ENCODE measurements around the gene HAX1. TPM values are rescaled to one million over a fixed set of nuclear protein-coding genes. Genes with fewer than 3 reads are reported as not detected.

The HAX1 gene
- total RNA-seq, 4 donors from 2014 or later = 66.0 to 88.3 (median 78.4) TPM

- Histone ChIP-seq H3K36me3 (peaks cover 95% of the 10 kb centered on the region), H3K4me3 (no peak overlapping the region), H3K4me1 (no peaks in the 10 kb centered on the region), H3K27ac (no peak overlapping the region), H3K27me3 (no peaks in the 10 kb centered on the region), H3K9me3 (no peaks in the 10 kb centered on the region)
- WGBS = 74% methylated on average over 3 of the region's 3 CpGs
- DNase-seq (ENCODE audit: low spot score in 2 of 2) = no peak
- TF ChIP-seq EP300 (IDR thresholded peaks at IDR 0.05) (no peak), POLR2AphosphoS5 (IDR thresholded peaks at IDR 0.05) (no peak), POLR2A (IDR thresholded peaks at IDR 0.05) (no peak)
- TF ChIP-seq, protein P1, sequence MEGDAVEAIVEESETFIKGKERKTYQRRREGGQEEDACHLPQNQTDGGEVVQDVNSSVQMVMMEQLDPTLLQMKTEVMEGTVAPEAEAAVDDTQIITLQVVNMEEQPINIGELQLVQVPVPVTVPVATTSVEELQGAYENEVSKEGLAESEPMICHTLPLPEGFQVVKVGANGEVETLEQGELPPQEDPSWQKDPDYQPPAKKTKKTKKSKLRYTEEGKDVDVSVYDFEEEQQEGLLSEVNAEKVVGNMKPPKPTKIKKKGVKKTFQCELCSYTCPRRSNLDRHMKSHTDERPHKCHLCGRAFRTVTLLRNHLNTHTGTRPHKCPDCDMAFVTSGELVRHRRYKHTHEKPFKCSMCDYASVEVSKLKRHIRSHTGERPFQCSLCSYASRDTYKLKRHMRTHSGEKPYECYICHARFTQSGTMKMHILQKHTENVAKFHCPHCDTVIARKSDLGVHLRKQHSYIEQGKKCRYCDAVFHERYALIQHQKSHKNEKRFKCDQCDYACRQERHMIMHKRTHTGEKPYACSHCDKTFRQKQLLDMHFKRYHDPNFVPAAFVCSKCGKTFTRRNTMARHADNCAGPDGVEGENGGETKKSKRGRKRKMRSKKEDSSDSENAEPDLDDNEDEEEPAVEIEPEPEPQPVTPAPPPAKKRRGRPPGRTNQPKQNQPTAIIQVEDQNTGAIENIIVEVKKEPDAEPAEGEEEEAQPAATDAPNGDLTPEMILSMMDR (IDR thresholded peaks at IDR 0.05) = no peak
Measured at GRCh38 chr1:154241703-154242351, 30.6 kb upstream of the HAX1 start.

- Histone ChIP-seq H3K4me1 (no peaks in the 10 kb centered on the region), H3K27me3 (no peaks in the 10 kb centered on the region), H3K9me3 (no peaks in the 10 kb centered on the region), H3K27ac (no peak overlapping the region), H3K4me3 (no peak overlapping the region), H3K36me3 (peaks cover 100% of the 10 kb centered on the region)
- no peak for DNase-seq (ENCODE audit: low spot score in 2 of 2)
- 91% methylated on average over 7 of the region's 7 CpGs for WGBS
- TF ChIP-seq, protein P1 (IDR thresholded peaks at IDR 0.05) = no peak
- TF ChIP-seq POLR2A (IDR thresholded peaks at IDR 0.05) = no peak
- no peak for TF ChIP-seq POLR2AphosphoS5 (IDR thresholded peaks at IDR 0.05)
- TF ChIP-seq EP300 (IDR thresholded peaks at IDR 0.05) = no peak
Measured at GRCh38 chr1:154253671-154254070, 18.8 kb upstream of the HAX1 start.

DNA sequence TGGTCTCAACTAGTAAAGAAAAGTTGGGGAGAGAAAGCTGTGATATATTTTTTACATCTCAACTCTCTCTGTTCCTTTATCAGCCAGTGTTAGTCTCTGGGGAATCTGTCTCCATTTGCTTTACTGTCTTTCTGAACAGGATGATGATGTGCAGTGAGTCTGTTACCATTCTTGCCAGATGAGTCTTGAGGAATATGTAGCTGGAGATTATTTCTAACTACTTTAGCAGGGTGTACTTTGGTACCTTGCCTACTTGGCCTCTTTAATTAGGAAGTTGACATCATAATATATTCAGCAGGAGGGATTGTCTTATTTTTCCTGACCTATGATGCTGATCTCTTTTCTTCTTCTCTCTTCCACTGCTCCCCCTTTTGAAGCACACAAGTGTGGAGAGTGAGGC, 15.7 kb upstream of the HAX1 start:
- no peak for DNase-seq (ENCODE audit: low spot score in 2 of 2)
- no peaks in the 10 kb centered on the region for H3K4me1 ChIP-seq
- TF ChIP-seq, protein P1 (IDR thresholded peaks at IDR 0.05) = no peak
- no peak for TF ChIP-seq POLR2A (IDR thresholded peaks at IDR 0.05)
- TF ChIP-seq EP300 (IDR thresholded peaks at IDR 0.05) = no peak
- TF ChIP-seq POLR2AphosphoS5 (IDR thresholded peaks at IDR 0.05) = no peak

DNA sequence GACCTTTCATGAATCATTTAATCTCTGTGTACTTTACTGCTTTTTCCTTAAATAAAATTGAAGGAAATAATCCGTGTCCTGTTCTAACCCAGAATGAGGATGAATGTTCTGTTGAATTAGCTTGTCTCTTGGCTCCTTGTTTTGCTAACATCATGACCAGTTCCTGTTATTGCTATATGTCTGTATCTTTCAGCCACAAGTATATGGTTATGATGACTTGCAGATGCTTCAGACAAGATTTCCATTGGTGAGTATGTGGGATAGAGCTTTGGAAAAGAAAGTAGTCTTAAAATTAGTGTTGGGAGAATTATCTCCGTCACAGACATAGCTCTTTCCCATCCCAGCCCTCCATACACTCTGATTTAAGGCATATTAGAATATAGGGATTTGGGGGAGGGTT, 13.6 kb upstream of the HAX1 start:
- peaks cover 100% of the 10 kb centered on the region for H3K36me3 ChIP-seq
- no peaks in the 10 kb centered on the region for H3K9me3 ChIP-seq
- H3K27me3 ChIP-seq = no peaks in the 10 kb centered on the region
- WGBS = 92% methylated on average over 2 of the region's 2 CpGs
- H3K4me3 ChIP-seq = no peak overlapping the region
- no peak overlapping the region for H3K27ac ChIP-seq
- no peaks in the 10 kb centered on the region for H3K4me1 ChIP-seq
- no peak for DNase-seq (ENCODE audit: low spot score in 2 of 2)
- TF ChIP-seq POLR2AphosphoS5 (IDR thresholded peaks at IDR 0.05) (no peak), POLR2A (IDR thresholded peaks at IDR 0.05) (no peak), EP300 (IDR thresholded peaks at IDR 0.05) (no peak)
- TF ChIP-seq, protein P1 (IDR thresholded peaks at IDR 0.05) = no peak

More for the DNA sequence above, 15.7 kb upstream of the HAX1 start:
- H3K36me3 ChIP-seq = peaks cover 100% of the 10 kb centered on the region
- no peaks in the 10 kb centered on the region for H3K27me3 ChIP-seq
- no peak overlapping the region for H3K27ac ChIP-seq
- no peak overlapping the region for H3K4me3 ChIP-seq
- no peaks in the 10 kb centered on the region for H3K9me3 ChIP-seq

DNA sequence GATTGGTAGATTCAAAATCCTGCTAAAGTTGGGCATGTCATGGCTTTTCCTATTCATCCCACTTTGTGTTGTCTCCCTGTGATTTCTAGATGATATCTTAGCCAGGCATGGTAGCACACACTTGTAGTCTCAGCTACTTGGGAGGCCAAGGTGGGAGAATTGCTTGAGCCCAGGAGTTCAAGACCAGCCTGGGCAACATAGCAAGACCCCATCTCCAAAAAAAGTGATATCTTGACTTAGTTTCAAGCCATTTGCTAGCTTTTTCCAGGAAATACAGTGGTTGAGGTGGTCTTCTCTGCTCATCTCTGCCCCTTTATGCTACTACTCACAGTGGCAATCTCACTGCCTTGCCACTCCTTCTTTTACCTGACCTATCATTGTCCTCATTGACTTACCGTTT, 12.3 kb upstream of the HAX1 start:
- H3K27me3 ChIP-seq = no peaks in the 10 kb centered on the region
- peaks cover 97% of the 10 kb centered on the region for H3K36me3 ChIP-seq
- WGBS = 81% methylated on average over 1 of the region's 1 CpG
- H3K4me1 ChIP-seq = no peaks in the 10 kb centered on the region
- no peak overlapping the region for H3K4me3 ChIP-seq
- DNase-seq (ENCODE audit: low spot score in 2 of 2) = no peak
- TF ChIP-seq EP300 (IDR thresholded peaks at IDR 0.05) = no peak
- no peak for TF ChIP-seq POLR2AphosphoS5 (IDR thresholded peaks at IDR 0.05)
- TF ChIP-seq POLR2A (IDR thresholded peaks at IDR 0.05) = no peak
- TF ChIP-seq, protein P1 (IDR thresholded peaks at IDR 0.05) = no peak
- H3K27ac ChIP-seq = no peak overlapping the region
- no peaks in the 10 kb centered on the region for H3K9me3 ChIP-seq

Data from suprapubic skin (tissue), 4 donors.